AG09309 (cell line): ENCODE results near the gene NMT2.

Experiments
- DNase-seq: peaks from one replicate; pipeline ENCODE4 v3.0.0-alpha.2; 2010; ENCODE audit warnings: low read depth
- H3K4me3 ChIP-seq: 2 replicates; pipeline ENCODE4 v1.5.1; 2011; ENCODE audit warnings: mild to moderate bottlenecking, low read depth, low read length, moderate library complexity; ENCODE audit not compliant: control insufficient read depth
- TF ChIP-seq, protein P1 (sequence below): IDR thresholded peaks from 2 replicates; pipeline ENCODE4 v1.5.1; 2011; ENCODE audit warnings: mild to moderate bottlenecking, low read depth, low read length, inconsistent platforms; ENCODE audit not compliant: insufficient read depth, control insufficient read depth; ENCODE audit errors: missing control alignments

The NMT2 gene

DNA sequence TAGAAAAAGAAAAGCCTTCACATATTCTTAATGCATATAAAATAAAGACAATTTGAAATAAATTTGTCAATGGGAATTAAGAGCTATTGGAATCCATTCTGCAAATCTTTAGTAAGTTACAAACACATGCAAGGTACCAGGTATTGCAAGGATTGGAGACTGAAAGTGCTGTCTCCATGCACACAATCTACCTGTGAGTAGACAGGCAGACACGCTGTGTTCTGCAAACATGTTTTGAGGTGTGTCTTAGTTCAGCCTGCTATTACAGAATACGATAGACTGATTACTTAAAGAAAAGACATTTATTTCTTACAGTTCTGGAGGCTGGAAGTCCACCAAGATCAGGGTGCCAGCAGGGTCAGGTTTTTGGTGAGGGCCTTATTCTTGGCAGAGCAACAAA is 10.0 kb downstream of the NMT2 start:
- TF ChIP-seq, protein P1, sequence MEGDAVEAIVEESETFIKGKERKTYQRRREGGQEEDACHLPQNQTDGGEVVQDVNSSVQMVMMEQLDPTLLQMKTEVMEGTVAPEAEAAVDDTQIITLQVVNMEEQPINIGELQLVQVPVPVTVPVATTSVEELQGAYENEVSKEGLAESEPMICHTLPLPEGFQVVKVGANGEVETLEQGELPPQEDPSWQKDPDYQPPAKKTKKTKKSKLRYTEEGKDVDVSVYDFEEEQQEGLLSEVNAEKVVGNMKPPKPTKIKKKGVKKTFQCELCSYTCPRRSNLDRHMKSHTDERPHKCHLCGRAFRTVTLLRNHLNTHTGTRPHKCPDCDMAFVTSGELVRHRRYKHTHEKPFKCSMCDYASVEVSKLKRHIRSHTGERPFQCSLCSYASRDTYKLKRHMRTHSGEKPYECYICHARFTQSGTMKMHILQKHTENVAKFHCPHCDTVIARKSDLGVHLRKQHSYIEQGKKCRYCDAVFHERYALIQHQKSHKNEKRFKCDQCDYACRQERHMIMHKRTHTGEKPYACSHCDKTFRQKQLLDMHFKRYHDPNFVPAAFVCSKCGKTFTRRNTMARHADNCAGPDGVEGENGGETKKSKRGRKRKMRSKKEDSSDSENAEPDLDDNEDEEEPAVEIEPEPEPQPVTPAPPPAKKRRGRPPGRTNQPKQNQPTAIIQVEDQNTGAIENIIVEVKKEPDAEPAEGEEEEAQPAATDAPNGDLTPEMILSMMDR = no peak
- DNase-seq = no peak
- H3K4me3 ChIP-seq = no peak overlapping the region

DNA sequence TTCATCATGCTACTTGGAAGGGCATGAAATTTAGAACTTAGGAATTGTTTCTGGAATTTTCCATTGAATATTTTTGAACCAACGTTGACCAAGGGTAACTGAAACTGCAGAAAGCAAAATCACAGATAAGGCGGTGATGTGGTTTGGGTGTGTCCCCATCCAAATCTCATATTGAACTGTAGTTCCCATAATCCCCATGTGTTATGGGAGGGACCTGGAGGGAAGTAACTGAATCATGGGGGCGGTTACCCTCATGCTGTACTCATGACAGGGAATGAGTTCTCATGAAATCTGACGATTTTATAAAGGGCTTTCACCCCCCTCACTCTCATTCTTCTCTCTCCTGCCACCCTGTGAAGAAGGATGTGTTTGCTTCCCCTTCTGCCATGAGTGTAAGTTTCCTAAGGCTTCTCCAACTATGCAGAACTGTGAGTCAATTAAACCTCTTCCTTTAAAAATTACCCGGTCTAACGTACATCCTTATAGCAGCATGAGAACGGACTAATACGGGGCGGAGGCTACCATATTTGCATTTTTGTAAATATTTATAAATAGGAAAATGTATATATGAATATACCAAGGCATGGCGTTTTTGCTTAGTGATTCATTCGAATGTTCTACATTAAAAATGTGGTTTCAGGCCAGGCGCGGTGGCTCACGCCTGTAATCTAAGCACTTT is 12.4 kb downstream of the NMT2 start:
- TF ChIP-seq, protein P1 = no peak
- DNase-seq = no peak
- H3K4me3 ChIP-seq = no peak overlapping the region

GRCh38 chr10:15152556-15152955 is 15.9 kb downstream of the NMT2 start:
- TF ChIP-seq, protein P1 = no peak
- no peak for DNase-seq
- no peak overlapping the region for H3K4me3 ChIP-seq

- TF ChIP-seq, protein P1 = no peak
- DNase-seq = no peak
- H3K4me3 ChIP-seq = no peak overlapping the region
Measured at GRCh38 chr10:15150563-15150962, 17.9 kb downstream of the NMT2 start.

GRCh38 chr10:15149042-15149771 is 19.3 kb downstream of the NMT2 start:
- TF ChIP-seq, protein P1 = no peak
- H3K4me3 ChIP-seq = no peak overlapping the region
- DNase-seq = no peak

DNA sequence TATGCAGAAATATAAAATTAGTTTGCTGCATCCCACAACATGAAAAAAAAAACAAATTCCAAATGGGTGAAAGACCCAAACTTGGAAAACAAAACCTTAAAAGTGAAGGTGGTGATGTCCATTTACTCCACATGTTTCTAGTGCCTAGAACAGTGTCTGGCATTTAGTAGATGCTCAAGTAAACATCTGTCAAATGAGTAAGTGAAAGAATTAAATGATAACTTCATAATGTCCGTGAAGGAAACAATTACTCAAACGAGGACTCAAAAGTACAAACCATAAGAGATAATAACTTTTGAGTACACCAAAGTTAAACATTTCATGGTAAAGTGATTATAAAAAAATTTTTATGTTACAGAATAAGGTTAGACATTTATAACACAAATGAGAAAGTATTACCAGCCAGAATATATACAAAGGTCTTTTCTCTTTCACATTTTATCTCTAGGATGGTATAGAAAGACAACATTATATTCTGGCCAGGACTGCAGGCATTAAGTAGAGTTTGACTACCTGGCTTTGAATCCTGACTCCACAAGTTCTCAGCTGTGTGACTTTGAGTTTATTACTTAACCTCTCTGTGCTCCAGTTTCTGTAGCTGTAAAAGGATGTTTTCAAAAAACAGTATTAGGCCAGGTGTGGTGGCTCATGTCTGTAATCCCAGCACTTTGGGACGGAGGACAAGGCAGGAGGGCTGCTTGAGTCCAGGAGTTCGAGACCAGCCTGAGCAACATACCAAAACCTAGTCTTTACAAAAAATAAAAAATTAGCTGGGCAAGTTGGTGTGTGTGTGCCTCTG is 20.7 kb downstream of the NMT2 start:
- H3K4me3 ChIP-seq = no peak overlapping the region
- TF ChIP-seq, protein P1 = no peak
- no peak for DNase-seq
